Fibroblast of lung (primary cell): ENCODE measurements around the gene SMIM5. TPM values are rescaled to one million over a fixed set of nuclear protein-coding genes. Genes with fewer than 3 reads are reported as not detected.

Experiments used
- DNase-seq, 2 donors: peaks; one replicate each; pipeline versions ENCODE4 v3.0.0 to v3.0.0-alpha.2; 2010; ENCODE audit warnings: low read depth in 2 of 2
- H2AFZ ChIP-seq: 2 replicates; pipeline ENCODE4 v1.5.1; 2012; ENCODE audit warnings: low read length, control low read depth, inconsistent platforms
- H3K27ac ChIP-seq: 2 replicates; pipeline ENCODE4 v1.5.1; 2011; ENCODE audit warnings: low read length, control low read depth; ENCODE audit not compliant: insufficient read depth
- H3K27me3 ChIP-seq: 2 replicates; pipeline ENCODE4 v1.5.1; 2011; ENCODE audit warnings: mild to moderate bottlenecking, low read length; ENCODE audit not compliant: control insufficient read depth, insufficient read depth
- H3K36me3 ChIP-seq: 2 replicates; pipeline ENCODE4 v1.5.1; 2011; ENCODE audit warnings: low read length; ENCODE audit not compliant: control insufficient read depth, insufficient read depth
- H3K4me1 ChIP-seq: 2 replicates; pipeline ENCODE4 v1.5.1; 2011; ENCODE audit warnings: low read length; ENCODE audit not compliant: control insufficient read depth, insufficient read depth; ENCODE audit errors: extremely low read depth
- H3K4me2 ChIP-seq: 2 replicates; pipeline ENCODE4 v1.5.1; 2011; ENCODE audit warnings: low read length, control low read depth; ENCODE audit not compliant: insufficient read depth; ENCODE audit errors: extremely low read depth
- H3K4me3 ChIP-seq, 4 experiments: fragments of 200-600 bp in 1 of 4; sonication (generic) in 1 of 4; replicated peaks in 1 of 4; 2 replicates each; pipeline ENCODE4 v1.5.1; 2011 to 2016; ENCODE audit warnings: low read length in 4 of 4, low read depth in 3 of 4, mild to moderate bottlenecking in 3 of 4, control low read depth in 2 of 4, inconsistent platforms in 1 of 4, mixed read lengths in 1 of 4; ENCODE audit not compliant: insufficient read depth in 1 of 4; ENCODE audit errors: control extremely low read depth in 1 of 4
- H3K79me2 ChIP-seq: 2 replicates; pipeline ENCODE4 v1.5.1; 2012; ENCODE audit warnings: mild to moderate bottlenecking, low read length, inconsistent platforms; ENCODE audit not compliant: control insufficient read depth, insufficient read depth
- H3K9ac ChIP-seq: 2 replicates; pipeline ENCODE4 v1.5.1; 2011; ENCODE audit warnings: mild to moderate bottlenecking, low read length, control low read depth; ENCODE audit not compliant: insufficient read depth
- H3K9me3 ChIP-seq: 2 replicates; pipeline ENCODE4 v1.5.1; 2012; ENCODE audit warnings: low read depth, low read length; ENCODE audit not compliant: control insufficient read depth, insufficient read depth
- H4K20me1 ChIP-seq: 2 replicates; pipeline ENCODE4 v1.5.1; 2011; ENCODE audit warnings: low read length; ENCODE audit not compliant: control insufficient read depth, insufficient read depth; ENCODE audit errors: extremely low read depth
- EZH2 ChIP-seq: IDR thresholded peaks from 2 replicates; pipeline ENCODE4 v1.5.1; 2012; ENCODE audit warnings: low read length, control low read depth, mild to moderate bottlenecking; ENCODE audit errors: missing control alignments
- polyA plus RNA-seq, 2 donors: library from polyadenylated mRNA; depleted of rRNA in 1 of 2; stranded (reverse) in 1 of 2; unstranded in 1 of 2; fragments of >200 nt; gene quantifications; 2 replicates each; pipeline ENCODE4 v1.2.1, GENCODE V29; 2011 to 2012; ENCODE audit warnings: missing spikeins in 1 of 2
- total RNA-seq: library from RNA; depleted of rRNA; stranded (reverse); fragments of >200 nt; gene quantifications from 2 replicates; pipeline ENCODE4 v1.2.1, GENCODE V29; 2014
- TF ChIP-seq, protein P1 (sequence below), 2 donors: IDR thresholded peaks in 1 of 2; conservative IDR thresholded peaks in 1 of 2; 1 replicate in 1 of 2; 2 replicates in 1 of 2; pipeline ENCODE4 v1.5.1; 2011 to 2012; ENCODE audit warnings: low read length in 2 of 2, control low read depth in 1 of 2, inconsistent platforms in 1 of 2, low read depth in 1 of 2, mild to moderate bottlenecking in 1 of 2

SMIM5 gene
- total and polyA plus RNA-seq, 2 donors (not counting 1 experiment from before 2014, with no cell fraction given): 0.05 to 0.17 TPM

- H4K20me1 ChIP-seq: no peaks in the 10 kb centered on the region
- no peaks in the 10 kb centered on the region for H3K27me3 ChIP-seq
- H3K9ac ChIP-seq: no peak overlapping the region
- no peak overlapping the region for H2AFZ ChIP-seq
- H3K9me3 ChIP-seq: no peaks in the 10 kb centered on the region
- H3K4me1 ChIP-seq: no peaks in the 10 kb centered on the region
- no peaks in the 10 kb centered on the region for H3K36me3 ChIP-seq
- H3K4me3 ChIP-seq: no peak overlapping the region
- no peak for DNase-seq
- H3K4me2 ChIP-seq: no peak overlapping the region
- H3K79me2 ChIP-seq: no peaks in the 10 kb centered on the region
- H3K27ac ChIP-seq: no peak overlapping the region
- TF ChIP-seq, protein P1, sequence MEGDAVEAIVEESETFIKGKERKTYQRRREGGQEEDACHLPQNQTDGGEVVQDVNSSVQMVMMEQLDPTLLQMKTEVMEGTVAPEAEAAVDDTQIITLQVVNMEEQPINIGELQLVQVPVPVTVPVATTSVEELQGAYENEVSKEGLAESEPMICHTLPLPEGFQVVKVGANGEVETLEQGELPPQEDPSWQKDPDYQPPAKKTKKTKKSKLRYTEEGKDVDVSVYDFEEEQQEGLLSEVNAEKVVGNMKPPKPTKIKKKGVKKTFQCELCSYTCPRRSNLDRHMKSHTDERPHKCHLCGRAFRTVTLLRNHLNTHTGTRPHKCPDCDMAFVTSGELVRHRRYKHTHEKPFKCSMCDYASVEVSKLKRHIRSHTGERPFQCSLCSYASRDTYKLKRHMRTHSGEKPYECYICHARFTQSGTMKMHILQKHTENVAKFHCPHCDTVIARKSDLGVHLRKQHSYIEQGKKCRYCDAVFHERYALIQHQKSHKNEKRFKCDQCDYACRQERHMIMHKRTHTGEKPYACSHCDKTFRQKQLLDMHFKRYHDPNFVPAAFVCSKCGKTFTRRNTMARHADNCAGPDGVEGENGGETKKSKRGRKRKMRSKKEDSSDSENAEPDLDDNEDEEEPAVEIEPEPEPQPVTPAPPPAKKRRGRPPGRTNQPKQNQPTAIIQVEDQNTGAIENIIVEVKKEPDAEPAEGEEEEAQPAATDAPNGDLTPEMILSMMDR (conservative IDR thresholded peaks at IDR 0.05 in 1 of 2, IDR thresholded peaks at IDR 0.05 in 1 of 2; ENCODE audit: low read depth in 1 of 2, low read length in 2 of 2): no peak
- TF ChIP-seq EZH2: no peak
Observed at GRCh38 chr17:75639771-75640555, 6.7 kb downstream of the SMIM5 start.

- Histone ChIP-seq H3K4me1 (no peaks in the 10 kb centered on the region), H3K79me2 (no peaks in the 10 kb centered on the region), H3K4me3 (no peak overlapping the region), H3K36me3 (no peaks in the 10 kb centered on the region), H3K4me2 (no peak overlapping the region), H3K27me3 (no peaks in the 10 kb centered on the region), H2AFZ (no peak overlapping the region), H3K9me3 (no peaks in the 10 kb centered on the region), H3K9ac (no peak overlapping the region), H3K27ac (no peak overlapping the region), H4K20me1 (no peaks in the 10 kb centered on the region)
- no peak for DNase-seq
- no peak for TF ChIP-seq EZH2
- TF ChIP-seq, protein P1 (conservative IDR thresholded peaks at IDR 0.05 in 1 of 2, IDR thresholded peaks at IDR 0.05 in 1 of 2; ENCODE audit: low read depth in 1 of 2, low read length in 2 of 2): no peak
Observed at GRCh38 chr17:75640556-75641119, 7.4 kb downstream of the SMIM5 start.

DNA sequence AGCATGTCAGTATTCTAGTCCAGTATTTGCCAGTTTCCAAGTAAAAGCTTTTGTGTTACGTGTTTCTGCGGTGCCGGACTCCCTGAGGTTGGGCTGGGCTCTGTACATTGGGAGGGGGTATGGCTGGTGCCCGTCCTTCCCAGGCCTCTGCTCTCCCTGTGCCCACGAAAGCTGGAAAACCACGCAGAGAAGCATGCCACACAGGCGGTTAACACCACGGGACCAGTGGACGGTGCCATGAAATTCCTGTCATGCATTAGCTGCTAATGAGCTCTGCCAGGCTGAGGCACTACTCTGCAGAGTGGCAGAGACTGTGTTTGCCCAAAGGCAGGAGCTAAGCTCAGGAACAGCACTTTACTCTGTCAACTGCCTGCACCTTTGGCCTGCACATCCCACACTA, 8.1 kb downstream of the SMIM5 start:
- no peak overlapping the region for H3K27ac ChIP-seq
- H2AFZ ChIP-seq: no peak overlapping the region
- H3K27me3 ChIP-seq: no peaks in the 10 kb centered on the region
- no peak overlapping the region for H3K4me2 ChIP-seq
- no peaks in the 10 kb centered on the region for H3K9me3 ChIP-seq
- no peak for DNase-seq
- TF ChIP-seq EZH2: no peak
- TF ChIP-seq, protein P1 (conservative IDR thresholded peaks at IDR 0.05 in 1 of 2, IDR thresholded peaks at IDR 0.05 in 1 of 2; ENCODE audit: low read depth in 1 of 2, low read length in 2 of 2): no peak
- no peak overlapping the region for H3K9ac ChIP-seq
- no peaks in the 10 kb centered on the region for H3K36me3 ChIP-seq
- H3K79me2 ChIP-seq: no peaks in the 10 kb centered on the region
- no peaks in the 10 kb centered on the region for H4K20me1 ChIP-seq
- H3K4me1 ChIP-seq: no peaks in the 10 kb centered on the region
- no peak overlapping the region for H3K4me3 ChIP-seq
